Endodermal cell (in vitro differentiated cells): Measurements from ENCODE around the gene URM1. TPM values are rescaled to one million over a fixed set of nuclear protein-coding genes. Genes with fewer than 3 reads are reported as not detected.

Experiments used
- DNase-seq: peaks from one replicate; pipeline ENCODE4 v3.0.0-alpha.2; 2017
- H3K27ac ChIP-seq: 2 replicates; pipeline ENCODE4 v1.5.1; 2013; ENCODE audit warnings: mild to moderate bottlenecking, low read depth, low read length, moderate library complexity
- H3K27me3 ChIP-seq: 2 replicates; pipeline ENCODE4 v1.6.1; 2013; ENCODE audit warnings: mild to moderate bottlenecking, low read length, moderate library complexity; ENCODE audit not compliant: insufficient read depth, control insufficient read depth, poor library complexity, severe bottlenecking
- H3K36me3 ChIP-seq: 2 replicates; pipeline ENCODE4 v1.7.0; 2013; ENCODE audit warnings: mild to moderate bottlenecking, low read length, moderate library complexity; ENCODE audit not compliant: control insufficient read depth, insufficient read depth
- H3K4me1 ChIP-seq: one replicate; pipeline ENCODE4 v1.7.0; 2013; ENCODE audit warnings: low read length; ENCODE audit not compliant: control insufficient read depth, insufficient read depth
- H3K4me3 ChIP-seq: 2 replicates; pipeline ENCODE4 v1.5.1; 2013; ENCODE audit warnings: mild to moderate bottlenecking, low read length, moderate library complexity
- H3K9ac ChIP-seq: 2 replicates; pipeline ENCODE4 v1.6.1; 2013; ENCODE audit warnings: mild to moderate bottlenecking, low read length, moderate library complexity; ENCODE audit not compliant: poor library complexity, severe bottlenecking; ENCODE audit errors: extremely low read depth
- H3K9me3 ChIP-seq: 2 replicates; pipeline ENCODE4 v1.6.1; 2013; ENCODE audit warnings: mild to moderate bottlenecking, low read length, moderate library complexity; ENCODE audit not compliant: control insufficient read depth
- H3K27ac Mint-ChIP-seq: 2 replicates; pipeline ENCODE4 v1.8.0; 2020; ENCODE audit warnings: mixed read lengths
- H3K27me3 Mint-ChIP-seq: 2 replicates; pipeline ENCODE4 v1.8.0; 2021; ENCODE audit warnings: mild to moderate bottlenecking, mixed read lengths; ENCODE audit not compliant: insufficient read depth
- H3K36me3 Mint-ChIP-seq: 2 replicates; pipeline ENCODE4 v1.8.0; 2020; ENCODE audit warnings: low read depth, mixed read lengths
- H3K4me1 Mint-ChIP-seq: 2 replicates; pipeline ENCODE4 v1.8.0; 2020; ENCODE audit warnings: mixed read lengths
- H3K4me3 Mint-ChIP-seq: 2 replicates; pipeline ENCODE4 v1.8.0; 2020; ENCODE audit warnings: mild to moderate bottlenecking, moderate library complexity, mixed read lengths
- H3K9me3 Mint-ChIP-seq: 2 replicates; pipeline ENCODE4 v1.8.0; 2020; ENCODE audit warnings: mild to moderate bottlenecking, mixed read lengths
- WGBS, 2 experiments: methylation state at CpG; one replicate each; pipeline versions ENCODE4 v1.1.5 to v1.1.7; 2013; ENCODE audit warnings: missing lambda C conversion rate in 2 of 2, mixed read lengths in 1 of 2; ENCODE audit not compliant: insufficient coverage in 1 of 2, insufficient read length in 1 of 2; 5-methylcytosine and 5-hydroxymethylcytosine counted together
- total RNA-seq, 2 donors: library from RNA; stranded (reverse); fragmentation: NEBNext Ultra II Directional in 1 of 2; extraction: Animal tissue kit (Norgen Biotek cat#: 25700) in 1 of 2; gene quantifications; 2 replicates in 1 of 2; 3 replicates in 1 of 2; pipeline ENCODE4 v1.2.1, GENCODE V29; 2021
- TF ChIP-seq, protein P1 (sequence below): fragments of 200-600 bp; sonication (generic); conservative IDR thresholded peaks from 2 replicates; pipeline ENCODE4 v1.5.0; 2021; ENCODE audit warnings: antibody characterized with exemption, mild to moderate bottlenecking

The URM1 gene
- total RNA-seq, 2 donors from 2014 or later = 51.5 to 60.4 TPM

DNA sequence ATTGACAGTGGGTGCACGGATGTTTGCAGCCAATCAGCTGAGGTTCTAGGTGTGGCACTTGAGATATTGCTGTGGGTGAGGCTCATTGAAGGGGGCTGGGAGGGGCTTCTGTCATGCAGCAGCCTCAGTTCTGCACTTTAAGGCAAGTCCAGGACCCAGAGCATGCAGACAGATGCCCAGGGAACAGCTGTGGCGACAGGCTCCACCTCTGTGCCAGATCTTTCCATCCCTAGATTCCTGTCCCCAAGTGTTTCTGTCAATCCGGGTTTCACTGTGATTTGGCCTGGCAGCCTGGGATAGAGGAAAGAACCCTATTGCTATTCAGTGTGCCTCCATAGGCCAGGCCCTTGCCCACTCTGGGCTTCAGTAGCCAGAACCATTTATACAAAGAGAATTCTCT lies 28.7 kb downstream of the URM1 start:
- WGBS, 2 experiments = 79 to 91% methylated on average over 3 of the region's 3 CpGs
- Mint-ChIP-seq H3K36me3 (no peaks in the 10 kb centered on the region), H3K27me3 (peaks cover 97% of the 10 kb centered on the region), H3K4me3 (no peak overlapping the region), H3K9me3 (no peaks in the 10 kb centered on the region), H3K4me1 (peaks cover 11% of the 10 kb centered on the region), H3K27ac (no peak overlapping the region)
- Histone ChIP-seq H3K4me3 (no peak overlapping the region), H3K27me3 (peaks cover 72% of the 10 kb centered on the region), H3K9me3 (no peaks in the 10 kb centered on the region), H3K9ac (no peak overlapping the region), H3K27ac (no peak overlapping the region), H3K4me1 (no peaks in the 10 kb centered on the region), H3K36me3 (no peaks in the 10 kb centered on the region)
- no peak for DNase-seq
- TF ChIP-seq, protein P1, sequence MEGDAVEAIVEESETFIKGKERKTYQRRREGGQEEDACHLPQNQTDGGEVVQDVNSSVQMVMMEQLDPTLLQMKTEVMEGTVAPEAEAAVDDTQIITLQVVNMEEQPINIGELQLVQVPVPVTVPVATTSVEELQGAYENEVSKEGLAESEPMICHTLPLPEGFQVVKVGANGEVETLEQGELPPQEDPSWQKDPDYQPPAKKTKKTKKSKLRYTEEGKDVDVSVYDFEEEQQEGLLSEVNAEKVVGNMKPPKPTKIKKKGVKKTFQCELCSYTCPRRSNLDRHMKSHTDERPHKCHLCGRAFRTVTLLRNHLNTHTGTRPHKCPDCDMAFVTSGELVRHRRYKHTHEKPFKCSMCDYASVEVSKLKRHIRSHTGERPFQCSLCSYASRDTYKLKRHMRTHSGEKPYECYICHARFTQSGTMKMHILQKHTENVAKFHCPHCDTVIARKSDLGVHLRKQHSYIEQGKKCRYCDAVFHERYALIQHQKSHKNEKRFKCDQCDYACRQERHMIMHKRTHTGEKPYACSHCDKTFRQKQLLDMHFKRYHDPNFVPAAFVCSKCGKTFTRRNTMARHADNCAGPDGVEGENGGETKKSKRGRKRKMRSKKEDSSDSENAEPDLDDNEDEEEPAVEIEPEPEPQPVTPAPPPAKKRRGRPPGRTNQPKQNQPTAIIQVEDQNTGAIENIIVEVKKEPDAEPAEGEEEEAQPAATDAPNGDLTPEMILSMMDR = no peak

DNA sequence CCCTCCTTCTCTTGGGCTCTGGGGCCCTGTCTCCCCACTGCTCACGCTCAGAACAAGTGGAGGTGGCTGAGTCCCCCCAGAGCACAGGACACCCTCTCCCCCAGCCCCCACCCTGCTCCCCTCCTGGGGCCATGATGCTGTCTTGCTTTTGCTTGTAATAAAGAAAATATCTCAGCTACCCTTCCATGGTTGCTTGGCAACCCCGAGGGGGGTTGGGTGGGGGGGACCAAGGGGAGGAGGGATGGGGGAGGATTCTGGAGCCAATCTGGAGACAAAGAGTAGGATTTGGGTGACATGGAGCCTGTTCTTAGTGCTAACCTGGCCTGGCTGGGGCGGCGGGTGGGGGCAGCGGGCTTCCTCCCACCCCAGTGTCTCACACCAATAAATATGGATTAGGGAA lies 33.4 kb downstream of the URM1 start:
- Mint-ChIP-seq H3K36me3 (no peaks in the 10 kb centered on the region), H3K27me3 (peaks cover 93% of the 10 kb centered on the region), H3K4me1 (peaks cover 10% of the 10 kb centered on the region), H3K27ac (no peak overlapping the region), H3K4me3 (no peak overlapping the region), H3K9me3 (no peaks in the 10 kb centered on the region)
- H3K27ac ChIP-seq = peak overlapping the region; percentile 95
- peaks cover 48% of the 10 kb centered on the region for H3K27me3 ChIP-seq
- no peaks in the 10 kb centered on the region for H3K4me1 ChIP-seq
- no peaks in the 10 kb centered on the region for H3K9me3 ChIP-seq
- DNase-seq = no peak
- no peak overlapping the region for H3K4me3 ChIP-seq
- TF ChIP-seq, protein P1 = no peak
- H3K36me3 ChIP-seq = no peaks in the 10 kb centered on the region
- no peak overlapping the region for H3K9ac ChIP-seq
- WGBS, 2 experiments = 50 to 86% methylated on average over 1 to 5 of the region's 5 CpGs

DNA sequence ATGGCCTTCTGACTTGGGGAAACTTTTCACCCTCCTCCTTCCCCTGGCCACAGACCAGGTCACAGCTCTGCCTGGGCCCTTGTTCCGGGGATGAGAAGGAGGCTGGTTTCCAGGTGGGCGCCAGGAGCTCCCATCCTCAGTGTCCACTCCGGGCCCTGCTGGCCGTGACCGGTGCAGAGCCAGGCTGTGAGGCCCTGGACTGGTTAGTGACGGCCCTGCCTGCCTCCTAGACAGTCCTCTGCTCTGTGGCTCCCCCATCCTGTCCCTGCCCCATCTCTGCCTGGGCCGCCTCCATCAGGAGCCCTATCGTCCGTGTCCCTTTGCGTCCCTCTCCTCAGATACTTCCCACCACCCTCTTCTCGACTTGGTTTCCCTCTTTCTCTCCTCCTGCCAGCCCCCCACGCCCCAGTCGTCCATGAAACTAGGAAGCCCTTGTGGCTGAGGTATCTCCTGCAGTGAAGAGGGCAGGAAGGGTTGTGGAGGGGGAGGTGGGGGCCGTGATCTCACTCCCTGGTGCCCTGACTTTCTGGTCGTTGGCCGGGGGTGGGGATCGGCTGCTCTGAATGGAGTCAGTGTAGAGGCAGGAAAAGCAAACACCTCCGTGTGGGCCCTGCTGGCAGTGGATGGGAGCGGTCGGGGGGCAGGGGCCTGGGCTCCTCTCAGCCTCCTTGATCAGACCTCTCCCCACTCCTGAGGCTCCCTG lies 34.1 kb downstream of the URM1 start:
- DNase-seq = peak; percentile 71
- no peaks in the 10 kb centered on the region for H3K36me3 ChIP-seq
- H3K27me3 Mint-ChIP-seq = peaks cover 93% of the 10 kb centered on the region
- H3K27ac ChIP-seq = peak overlapping the region; percentile 95
- no peak overlapping the region for H3K4me3 Mint-ChIP-seq
- peaks cover 48% of the 10 kb centered on the region for H3K27me3 ChIP-seq
- peaks cover 10% of the 10 kb centered on the region for H3K4me1 Mint-ChIP-seq
- no peak overlapping the region for H3K4me3 ChIP-seq
- WGBS, 2 experiments = 62 to 65% methylated on average over 9 to 18 of the region's 20 CpGs
- H3K36me3 Mint-ChIP-seq = no peaks in the 10 kb centered on the region
- H3K4me1 ChIP-seq = no peaks in the 10 kb centered on the region
- no peaks in the 10 kb centered on the region for H3K9me3 Mint-ChIP-seq
- TF ChIP-seq, protein P1 = no peak
- H3K27ac Mint-ChIP-seq = peak overlapping the region; percentile 55
- no peaks in the 10 kb centered on the region for H3K9me3 ChIP-seq
- H3K9ac ChIP-seq = no peak overlapping the region
